Mesodermal cell (in vitro differentiated cells): ENCODE results near the gene STX17.

ENCODE experiments used
- H3K27ac ChIP-seq: 2 replicates; pipeline ENCODE4 v1.7.0; 2013; ENCODE audit warnings: mild to moderate bottlenecking, low read depth, low read length, moderate library complexity; ENCODE audit not compliant: severe bottlenecking
- H3K36me3 ChIP-seq: 2 replicates; pipeline ENCODE4 v1.7.1; 2013; ENCODE audit warnings: mild to moderate bottlenecking, low read length, moderate library complexity; ENCODE audit not compliant: control insufficient read depth, insufficient read depth
- H3K4me1 ChIP-seq: one replicate; pipeline ENCODE4 v1.7.1; 2013; ENCODE audit warnings: mild to moderate bottlenecking, low read length; ENCODE audit not compliant: insufficient read depth, control insufficient read depth, poor library complexity, severe bottlenecking
- H3K4me3 ChIP-seq: 2 replicates; pipeline ENCODE4 v1.7.0; 2013; ENCODE audit warnings: low read length, control low read depth, mild to moderate bottlenecking; ENCODE audit not compliant: insufficient read depth, poor library complexity, severe bottlenecking; ENCODE audit errors: extremely low read depth
- H3K9me3 ChIP-seq: 2 replicates; pipeline ENCODE4 v1.7.1; 2013; ENCODE audit warnings: mild to moderate bottlenecking, low read length, moderate library complexity; ENCODE audit not compliant: control insufficient read depth
- WGBS, 2 experiments: methylation state at CpG; one replicate each; pipeline ENCODE4 v1.1.5; 2013; ENCODE audit warnings: missing lambda C conversion rate in 2 of 2; ENCODE audit not compliant: insufficient coverage in 2 of 2; 5-methylcytosine and 5-hydroxymethylcytosine counted together

The STX17 gene

GRCh38 chr9:99905833-99906402, 536 bp upstream of the STX17 start:
- peak overlapping the region; percentile 66 for H3K4me3 ChIP-seq
- no peaks in the 10 kb centered on the region for H3K36me3 ChIP-seq
- no peaks in the 10 kb centered on the region for H3K4me1 ChIP-seq
- H3K9me3 ChIP-seq = no peaks in the 10 kb centered on the region
- H3K27ac ChIP-seq = no peak overlapping the region
- WGBS, 2 experiments = 53 to 73% methylated on average over 6 to 7 of the region's 9 CpGs

- no peaks in the 10 kb centered on the region for H3K36me3 ChIP-seq
- H3K27ac ChIP-seq = no peak overlapping the region
- H3K4me1 ChIP-seq = no peaks in the 10 kb centered on the region
- WGBS, 2 experiments = no CpG with 5 or more reads among the region's 9 CpGs
- no peaks in the 10 kb centered on the region for H3K9me3 ChIP-seq
- peak overlapping the region; percentile 66 for H3K4me3 ChIP-seq
These were observed 716 bp downstream of the STX17 start for GRCh38 chr9:99907208-99907532.

GRCh38 chr9:99911600-99911999, 5.1 kb downstream of the STX17 start:
- Histone ChIP-seq H3K36me3 (peaks cover 7% of the 10 kb centered on the region), H3K27ac (no peak overlapping the region), H3K4me1 (no peaks in the 10 kb centered on the region), H3K4me3 (no peak overlapping the region), H3K9me3 (no peaks in the 10 kb centered on the region)
- 82 to 96% methylated on average over 7 of the region's 7 CpGs for WGBS, 2 experiments

DNA sequence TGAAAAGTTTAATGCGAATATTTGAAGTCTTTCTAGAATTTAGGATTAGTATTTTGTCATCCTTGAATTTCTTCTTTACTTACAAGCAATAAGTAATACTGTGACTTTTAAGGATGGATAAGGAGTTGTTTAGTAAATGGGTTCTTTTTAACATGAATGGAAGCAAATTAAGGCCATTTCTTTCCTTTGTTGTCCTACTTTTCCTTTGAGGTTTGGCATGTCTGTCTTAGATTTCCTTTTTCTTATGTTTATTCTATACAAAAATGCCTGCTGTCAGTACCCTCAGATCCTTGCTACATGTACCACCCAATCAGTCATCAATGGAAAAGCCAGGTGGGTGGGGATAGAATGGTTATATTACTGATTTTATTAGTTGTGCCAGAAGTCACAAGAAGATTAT, 10.2 kb downstream of the STX17 start:
- WGBS, 2 experiments = no CpG with 5 or more reads among the region's 1 CpG
- Histone ChIP-seq H3K9me3 (no peaks in the 10 kb centered on the region), H3K27ac (no peak overlapping the region), H3K4me1 (no peaks in the 10 kb centered on the region), H3K4me3 (no peak overlapping the region), H3K36me3 (peaks cover 24% of the 10 kb centered on the region)

DNA sequence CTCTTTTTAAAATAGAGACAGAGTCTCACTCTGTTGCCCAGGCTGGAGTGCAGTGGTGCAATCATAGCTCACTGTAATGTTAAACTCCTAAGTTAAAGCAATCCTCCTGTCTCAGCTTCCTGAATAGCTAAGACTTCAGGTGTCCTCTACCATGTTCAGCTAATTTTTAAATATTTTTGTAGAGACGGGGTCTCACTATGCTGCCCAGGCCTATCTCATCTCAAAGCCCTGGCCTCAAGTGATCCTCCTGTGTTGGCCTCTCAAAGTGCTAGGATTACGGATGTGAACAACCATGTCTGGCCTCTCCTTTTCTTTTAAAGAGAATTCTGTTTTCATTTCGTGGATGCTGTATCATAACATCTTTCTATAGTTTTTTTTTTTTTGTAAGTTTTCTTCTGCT, 11.7 kb downstream of the STX17 start:
- Histone ChIP-seq H3K36me3 (peaks cover 28% of the 10 kb centered on the region), H3K4me3 (no peak overlapping the region), H3K4me1 (no peaks in the 10 kb centered on the region), H3K27ac (no peak overlapping the region), H3K9me3 (no peaks in the 10 kb centered on the region)
- WGBS, 2 experiments = 93 to 100% methylated on average over 1 to 2 of the region's 3 CpGs

DNA sequence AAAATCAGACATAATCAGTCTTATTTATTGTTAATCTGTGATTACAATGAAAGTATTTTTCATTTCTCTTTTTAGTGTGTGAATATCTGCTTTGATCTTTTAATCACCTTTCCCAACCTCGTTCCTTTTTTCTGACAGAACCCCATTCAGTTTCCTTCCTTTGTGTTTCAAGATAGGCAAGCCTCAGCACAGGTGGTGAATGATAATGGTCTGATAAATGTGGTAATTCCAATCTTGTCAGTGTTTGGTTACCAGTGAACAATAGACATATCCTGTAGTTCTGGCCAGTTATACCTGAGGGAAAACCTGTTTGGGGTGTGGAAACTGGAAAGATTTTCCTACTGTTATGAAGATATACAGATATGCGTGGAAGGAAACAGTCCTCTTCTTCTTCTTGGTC, 13.5 kb downstream of the STX17 start:
- H3K9me3 ChIP-seq = no peaks in the 10 kb centered on the region
- no peak overlapping the region for H3K4me3 ChIP-seq
- H3K27ac ChIP-seq = no peak overlapping the region
- WGBS, 2 experiments = no CpG with 5 or more reads among the region's 2 CpGs
- peaks cover 38% of the 10 kb centered on the region for H3K36me3 ChIP-seq
- no peaks in the 10 kb centered on the region for H3K4me1 ChIP-seq

GRCh38 chr9:99921875-99922710, 15.6 kb downstream of the STX17 start:
- no peaks in the 10 kb centered on the region for H3K4me1 ChIP-seq
- H3K4me3 ChIP-seq = no peak overlapping the region
- H3K36me3 ChIP-seq = peaks cover 30% of the 10 kb centered on the region
- H3K9me3 ChIP-seq = no peaks in the 10 kb centered on the region
- no peak overlapping the region for H3K27ac ChIP-seq
- WGBS, 2 experiments = 83 to 92% methylated on average over 2 of the region's 4 CpGs

GRCh38 chr9:99922711-99923030, 16.2 kb downstream of the STX17 start:
- no peaks in the 10 kb centered on the region for H3K9me3 ChIP-seq
- H3K36me3 ChIP-seq = peaks cover 30% of the 10 kb centered on the region
- no peak overlapping the region for H3K4me3 ChIP-seq
- no peaks in the 10 kb centered on the region for H3K4me1 ChIP-seq
- H3K27ac ChIP-seq = no peak overlapping the region

DNA sequence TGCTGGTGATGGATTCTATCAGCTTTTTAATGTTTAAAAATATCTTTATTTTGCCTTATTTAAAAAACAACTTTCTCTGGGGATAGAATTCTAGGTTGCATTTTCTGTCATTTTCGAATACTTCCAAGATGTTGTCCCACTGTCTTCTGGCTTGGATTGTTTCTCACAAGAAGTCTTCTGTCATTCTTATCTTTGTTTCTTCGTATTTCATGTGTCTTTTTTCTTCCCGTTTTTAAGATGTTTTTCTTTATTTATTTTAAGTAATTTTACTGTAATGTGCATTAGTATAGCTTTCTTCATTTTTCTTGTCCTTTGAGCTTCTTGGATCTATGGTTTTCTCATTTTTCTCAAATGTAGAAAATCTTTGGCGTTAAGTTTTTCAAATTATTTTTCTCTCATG, 19.1 kb downstream of the STX17 start:
- Histone ChIP-seq H3K27ac (no peak overlapping the region), H3K4me1 (no peaks in the 10 kb centered on the region), H3K9me3 (no peaks in the 10 kb centered on the region), H3K4me3 (no peak overlapping the region), H3K36me3 (peaks cover 14% of the 10 kb centered on the region)
- WGBS, 2 experiments = 91 to 100% methylated on average over 1 of the region's 4 CpGs

GRCh38 chr9:99929652-99930051, 23.2 kb downstream of the STX17 start:
- Histone ChIP-seq H3K4me3 (no peak overlapping the region), H3K4me1 (no peaks in the 10 kb centered on the region), H3K9me3 (no peaks in the 10 kb centered on the region), H3K27ac (no peak overlapping the region), H3K36me3 (no peaks in the 10 kb centered on the region)
- no CpG with 5 or more reads among the region's 2 CpGs for WGBS, 2 experiments

DNA sequence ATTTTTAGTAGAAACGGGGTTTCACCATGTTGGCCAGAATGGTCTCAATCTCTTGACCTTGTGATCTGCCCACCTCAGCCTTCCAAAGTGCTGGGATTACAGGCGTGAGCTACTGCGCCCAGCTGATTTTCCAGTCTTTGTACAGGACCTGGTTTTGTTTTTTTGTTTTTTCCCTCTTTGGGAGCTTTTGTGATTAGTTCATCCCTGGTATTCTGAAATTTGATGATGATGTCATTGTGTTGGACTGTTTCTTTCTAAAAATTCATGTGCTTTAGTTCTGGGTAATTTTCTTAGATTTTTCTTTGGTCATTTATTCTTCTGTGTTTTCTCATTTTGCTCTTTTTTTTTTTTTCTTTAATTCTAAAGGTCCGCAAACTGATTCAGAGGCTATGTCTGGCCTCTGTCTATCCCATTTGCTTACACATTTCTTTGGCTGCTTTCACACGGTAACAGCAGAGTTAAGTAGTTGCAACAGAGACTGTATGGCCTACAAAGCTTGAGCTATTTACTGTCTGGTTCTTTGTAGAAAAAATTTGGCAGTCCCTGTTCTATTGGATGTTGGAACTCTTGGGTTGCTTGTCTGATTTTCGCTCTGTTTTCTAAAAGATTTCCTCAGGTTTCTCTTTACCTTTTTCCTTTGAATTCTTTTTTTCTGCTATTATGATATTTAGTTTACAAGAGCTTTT, 24.8 kb downstream of the STX17 start:
- Histone ChIP-seq H3K27ac (no peak overlapping the region), H3K4me3 (no peak overlapping the region), H3K9me3 (no peaks in the 10 kb centered on the region), H3K36me3 (no peaks in the 10 kb centered on the region), H3K4me1 (no peaks in the 10 kb centered on the region)
- WGBS, 2 experiments = 86 to 100% methylated on average over 3 to 4 of the region's 6 CpGs
